Measurements from ENCODE around the gene CYP8B1. TPM values are rescaled to one million over a fixed set of nuclear protein-coding genes. Genes with fewer than 3 reads are reported as not detected.

CYP8B1 gene
- total RNA-seq, 3 donors from 2014 or later = 0.05 to 0.10 (median 0.05) TPM

- Mint-ChIP-seq H3K4me3 (no peak overlapping the region), H3K4me1 (ENCODE audit: low read depth) (no peaks in the 10 kb centered on the region), H3K27me3 (ENCODE audit: low read depth) (no peaks in the 10 kb centered on the region), H3K9me3 (no peaks in the 10 kb centered on the region), H3K36me3 (ENCODE audit: insufficient read depth) (no peaks in the 10 kb centered on the region)
- DNase-seq (no peak), ATAC-seq (no peak)
Measured at GRCh38 chr3:42874749-42875148, 930 bp downstream of the CYP8B1 start.

- Mint-ChIP-seq H3K27me3 (ENCODE audit: low read depth) (no peaks in the 10 kb centered on the region), H3K9me3 (no peaks in the 10 kb centered on the region), H3K4me3 (no peak overlapping the region), H3K4me1 (ENCODE audit: low read depth) (no peaks in the 10 kb centered on the region), H3K36me3 (ENCODE audit: insufficient read depth) (no peaks in the 10 kb centered on the region)
- ATAC-seq (no peak), DNase-seq (no peak)
Measured at GRCh38 chr3:42873221-42873982, 2.3 kb downstream of the CYP8B1 start.

- no peaks in the 10 kb centered on the region for H3K9me3 Mint-ChIP-seq
- no peaks in the 10 kb centered on the region for H3K27me3 Mint-ChIP-seq (ENCODE audit: low read depth)
- ATAC-seq (no peak), DNase-seq (no peak)
- no peaks in the 10 kb centered on the region for H3K36me3 Mint-ChIP-seq (ENCODE audit: insufficient read depth)
- no peak overlapping the region for H3K4me3 Mint-ChIP-seq
- no peaks in the 10 kb centered on the region for H3K4me1 Mint-ChIP-seq (ENCODE audit: low read depth)
Measured at GRCh38 chr3:42872718-42873117, 3.0 kb downstream of the CYP8B1 start.

GRCh38 chr3:42871592-42872196, 4.0 kb downstream of the CYP8B1 start:
- no peaks in the 10 kb centered on the region for H3K27me3 Mint-ChIP-seq (ENCODE audit: low read depth)
- no peaks in the 10 kb centered on the region for H3K36me3 Mint-ChIP-seq (ENCODE audit: insufficient read depth)
- no peak for DNase-seq
- H3K4me1 Mint-ChIP-seq (ENCODE audit: low read depth) = no peaks in the 10 kb centered on the region
- no peak overlapping the region for H3K4me3 Mint-ChIP-seq
- no peaks in the 10 kb centered on the region for H3K9me3 Mint-ChIP-seq
- no peak for ATAC-seq

GRCh38 chr3:42868841-42869240, 6.8 kb downstream of the CYP8B1 start:
- Mint-ChIP-seq H3K4me1 (ENCODE audit: low read depth) (no peaks in the 10 kb centered on the region), H3K9me3 (no peaks in the 10 kb centered on the region), H3K27me3 (ENCODE audit: low read depth) (no peaks in the 10 kb centered on the region), H3K4me3 (no peak overlapping the region), H3K36me3 (ENCODE audit: insufficient read depth) (no peaks in the 10 kb centered on the region)
- ATAC-seq = no peak
- no peak for DNase-seq

GRCh38 chr3:42867138-42867537, 8.5 kb downstream of the CYP8B1 start:
- no peak for ATAC-seq
- Mint-ChIP-seq H3K36me3 (ENCODE audit: insufficient read depth) (no peaks in the 10 kb centered on the region), H3K27me3 (ENCODE audit: low read depth) (no peaks in the 10 kb centered on the region), H3K9me3 (no peaks in the 10 kb centered on the region), H3K4me1 (ENCODE audit: low read depth) (no peaks in the 10 kb centered on the region), H3K4me3 (no peak overlapping the region)
- no peak for DNase-seq

GRCh38 chr3:42865256-42865655, 10.4 kb downstream of the CYP8B1 start:
- no peaks in the 10 kb centered on the region for H3K9me3 Mint-ChIP-seq
- ATAC-seq (no peak), DNase-seq (no peak)
- peaks cover 3% of the 10 kb centered on the region for H3K27me3 Mint-ChIP-seq (ENCODE audit: low read depth)
- no peaks in the 10 kb centered on the region for H3K36me3 Mint-ChIP-seq (ENCODE audit: insufficient read depth)
- H3K4me3 Mint-ChIP-seq = no peak overlapping the region
- no peaks in the 10 kb centered on the region for H3K4me1 Mint-ChIP-seq (ENCODE audit: low read depth)

GRCh38 chr3:42864321-42864950, 11.2 kb downstream of the CYP8B1 start:
- Mint-ChIP-seq H3K4me3 (no peak overlapping the region), H3K4me1 (ENCODE audit: low read depth) (no peaks in the 10 kb centered on the region), H3K9me3 (no peaks in the 10 kb centered on the region), H3K36me3 (ENCODE audit: insufficient read depth) (no peaks in the 10 kb centered on the region), H3K27me3 (ENCODE audit: low read depth) (peaks cover 3% of the 10 kb centered on the region)
- ATAC-seq = no peak
- no peak for DNase-seq

- no peak for DNase-seq
- ATAC-seq = no peak
- H3K9me3 Mint-ChIP-seq = no peaks in the 10 kb centered on the region
- H3K4me3 Mint-ChIP-seq = no peak overlapping the region
- peaks cover 17% of the 10 kb centered on the region for H3K27me3 Mint-ChIP-seq (ENCODE audit: low read depth)
- H3K4me1 Mint-ChIP-seq (ENCODE audit: low read depth) = no peaks in the 10 kb centered on the region
- H3K36me3 Mint-ChIP-seq (ENCODE audit: insufficient read depth) = no peaks in the 10 kb centered on the region
Measured at GRCh38 chr3:42856544-42856943, 19.1 kb downstream of the CYP8B1 start.

GRCh38 chr3:42855547-42856380, 19.9 kb downstream of the CYP8B1 start:
- no peak overlapping the region for H3K4me3 Mint-ChIP-seq
- peaks cover 15% of the 10 kb centered on the region for H3K27me3 Mint-ChIP-seq (ENCODE audit: low read depth)
- H3K36me3 Mint-ChIP-seq (ENCODE audit: insufficient read depth) = no peaks in the 10 kb centered on the region
- H3K4me1 Mint-ChIP-seq (ENCODE audit: low read depth) = no peaks in the 10 kb centered on the region
- H3K9me3 Mint-ChIP-seq = no peaks in the 10 kb centered on the region
- no peak for ATAC-seq
- DNase-seq = no peak

- Mint-ChIP-seq H3K4me1 (ENCODE audit: low read depth) (no peaks in the 10 kb centered on the region), H3K36me3 (ENCODE audit: insufficient read depth) (no peaks in the 10 kb centered on the region), H3K27me3 (ENCODE audit: low read depth) (peaks cover 14% of the 10 kb centered on the region), H3K4me3 (no peak overlapping the region), H3K9me3 (no peaks in the 10 kb centered on the region)
- ATAC-seq (no peak), DNase-seq (no peak)
Measured at GRCh38 chr3:42855219-42855546, 20.5 kb downstream of the CYP8B1 start.

- no peaks in the 10 kb centered on the region for H3K9me3 Mint-ChIP-seq
- ATAC-seq (no peak), DNase-seq (no peak)
- no peaks in the 10 kb centered on the region for H3K36me3 Mint-ChIP-seq (ENCODE audit: insufficient read depth)
- H3K4me1 Mint-ChIP-seq (ENCODE audit: low read depth) = no peaks in the 10 kb centered on the region
- H3K4me3 Mint-ChIP-seq = no peak overlapping the region
- H3K27me3 Mint-ChIP-seq (ENCODE audit: low read depth) = peaks cover 11% of the 10 kb centered on the region
Measured at GRCh38 chr3:42853739-42854302, 21.9 kb downstream of the CYP8B1 start.

- no peak for ATAC-seq
- H3K9me3 Mint-ChIP-seq = no peaks in the 10 kb centered on the region
- H3K4me3 Mint-ChIP-seq = no peak overlapping the region
- DNase-seq = no peak
- no peaks in the 10 kb centered on the region for H3K4me1 Mint-ChIP-seq (ENCODE audit: low read depth)
- H3K36me3 Mint-ChIP-seq (ENCODE audit: insufficient read depth) = no peaks in the 10 kb centered on the region
- H3K27me3 Mint-ChIP-seq (ENCODE audit: low read depth) = peaks cover 9% of the 10 kb centered on the region
Measured at GRCh38 chr3:42853056-42853455, 22.6 kb downstream of the CYP8B1 start.

GRCh38 chr3:42852441-42852840, 23.2 kb downstream of the CYP8B1 start:
- Mint-ChIP-seq H3K27me3 (ENCODE audit: low read depth) (peaks cover 9% of the 10 kb centered on the region), H3K4me3 (no peak overlapping the region), H3K4me1 (ENCODE audit: low read depth) (peaks cover 5% of the 10 kb centered on the region), H3K36me3 (ENCODE audit: insufficient read depth) (no peaks in the 10 kb centered on the region), H3K9me3 (no peaks in the 10 kb centered on the region)
- no peak for ATAC-seq
- DNase-seq = no peak

Data from activated T-cell treated with anti-CD3 and anti-CD28 coated beads, Interleukin-2, amount 50 U/mL, for 4 hours (primary cell).